ENCODE measurements around the gene COX5A. TPM values are rescaled to one million over a fixed set of nuclear protein-coding genes. Genes with fewer than 3 reads are reported as not detected.

COX5A gene
- total and polyA plus RNA-seq, 7 experiments from 2014 or later, result 44.4 to 242 (median 61.6) TPM

- intact Hi-C loops (cut with micrococcal nuclease), result no loop called here
- Mint-ChIP-seq H3K36me3 (peaks cover 0 to 2% (median 0%) of the 10 kb centered on the region in 5 donors), H3K9me3 (peaks cover 0 to 1% (median 0%) of the 10 kb centered on the region in 11 donors), H3K27ac (no peak overlapping the region), H3K27me3 (peaks cover 25 to 54% (median 27%) of the 10 kb centered on the region in 5 donors), H3K4me1 (peaks cover 12 to 30% (median 23%) of the 10 kb centered on the region in 7 donors), H3K4me3 (no peak overlapping the region)
- ChIA-PET POLR2A (no interaction called here), CTCF (no interaction called here)
- Histone ChIP-seq H3K4me3 (ENCODE audit: low read length) (no peak overlapping the region), H3K27ac (ENCODE audit: low read depth, low read length) (no peak overlapping the region), H3K27me3 (ENCODE audit: control insufficient read depth in 2 of 2, insufficient read depth in 2 of 2, low read length in 2 of 2) (peaks cover 9 to 10% of the 10 kb centered on the region in 2 donors), H3K36me3 (ENCODE audit: control insufficient read depth in 2 of 3, insufficient read depth in 3 of 3, low read length in 3 of 3) (no peaks in the 10 kb centered on the region), H3K9me3 (ENCODE audit: control insufficient read depth in 2 of 3, low read length in 3 of 3) (no peaks in the 10 kb centered on the region), H3K4me1 (ENCODE audit: control insufficient read depth in 2 of 2, insufficient read depth in 2 of 2, low read length in 2 of 2) (peaks cover 11 to 17% of the 10 kb centered on the region in 2 donors)
- DNase-seq (no peak), ATAC-seq (no peak)
Observed at GRCh38 chr15:74960995-74961588, 23.2 kb upstream of the COX5A start.

GRCh38 chr15:74960286-74960685 is 22.4 kb upstream of the COX5A start:
- Mint-ChIP-seq H3K9me3 (peaks cover 0 to 1% (median 0%) of the 10 kb centered on the region in 11 donors), H3K27me3 (peaks cover 25 to 56% (median 27%) of the 10 kb centered on the region in 5 donors), H3K27ac (no peak overlapping the region), H3K36me3 (peaks cover 0 to 2% (median 0%) of the 10 kb centered on the region in 5 donors), H3K4me3 (no peak overlapping the region), H3K4me1 (peaks cover 14 to 35% (median 27%) of the 10 kb centered on the region in 7 donors)
- H3K27me3 ChIP-seq (ENCODE audit: control insufficient read depth in 2 of 2, insufficient read depth in 2 of 2, low read length in 2 of 2), result peaks cover 9 to 10% of the 10 kb centered on the region in 2 donors
- no peaks in the 10 kb centered on the region for H3K36me3 ChIP-seq (ENCODE audit: control insufficient read depth in 2 of 3, insufficient read depth in 3 of 3, low read length in 3 of 3)
- no peak overlapping the region for H3K4me3 ChIP-seq (ENCODE audit: low read length)
- H3K9me3 ChIP-seq (ENCODE audit: control insufficient read depth in 2 of 3, low read length in 3 of 3), result no peaks in the 10 kb centered on the region
- ATAC-seq (no peak), DNase-seq (no peak)
- H3K27ac ChIP-seq (ENCODE audit: low read depth, low read length), result no peak overlapping the region
- ChIA-PET POLR2A (interaction anchor here (1.0 kb wide), 1 partner anchor 344 kb away, joined by 3 read pairs; no protein-coding TSS in a partner anchor), CTCF (interaction anchor here (0.7 kb wide), 1 partner anchor 177 kb away, joined by 3 read pairs; no protein-coding TSS in a partner anchor)
- intact Hi-C loops (cut with micrococcal nuclease), result no loop called here
- H3K4me1 ChIP-seq (ENCODE audit: control insufficient read depth in 2 of 2, insufficient read depth in 2 of 2, low read length in 2 of 2), result peaks cover 17 to 23% of the 10 kb centered on the region in 2 donors

- Mint-ChIP-seq H3K9me3 (peaks cover 0 to 1% (median 0%) of the 10 kb centered on the region in 11 donors), H3K27me3 (peaks cover 25 to 56% (median 27%) of the 10 kb centered on the region in 5 donors), H3K27ac (no peak overlapping the region), H3K36me3 (peaks cover 0 to 2% (median 0%) of the 10 kb centered on the region in 5 donors), H3K4me1 (peaks cover 14 to 40% (median 31%) of the 10 kb centered on the region in 7 donors), H3K4me3 (peak overlapping the region in 5 of 10 donors; percentile 13 to 81 (median 61))
- Histone ChIP-seq H3K27ac (ENCODE audit: low read depth, low read length) (no peak overlapping the region), H3K4me3 (ENCODE audit: low read length) (no peak overlapping the region), H3K27me3 (ENCODE audit: control insufficient read depth in 2 of 2, insufficient read depth in 2 of 2, low read length in 2 of 2) (peaks cover 9 to 10% of the 10 kb centered on the region in 2 donors), H3K4me1 (ENCODE audit: control insufficient read depth in 2 of 2, insufficient read depth in 2 of 2, low read length in 2 of 2) (peaks cover 17 to 23% of the 10 kb centered on the region in 2 donors), H3K9me3 (ENCODE audit: control insufficient read depth in 2 of 3, low read length in 3 of 3) (no peaks in the 10 kb centered on the region), H3K36me3 (ENCODE audit: control insufficient read depth in 2 of 3, insufficient read depth in 3 of 3, low read length in 3 of 3) (no peaks in the 10 kb centered on the region)
- ChIA-PET POLR2A (interaction anchor here (1.0 kb wide), 1 partner anchor 343 kb away, joined by 3 read pairs; no protein-coding TSS in a partner anchor), CTCF (no interaction called here)
- ATAC-seq (no peak), DNase-seq (no peak)
- intact Hi-C loops (cut with micrococcal nuclease), result loop anchor here in 1 of 2 donors (10.0 kb wide), 1 partner anchor 495 kb away; the partner anchor contains the start of gene UBL7
Observed at GRCh38 chr15:74959586-74959939, 21.7 kb upstream of the COX5A start.

GRCh38 chr15:74958908-74959585 is 21.2 kb upstream of the COX5A start:
- H3K36me3 ChIP-seq (ENCODE audit: control insufficient read depth in 2 of 3, insufficient read depth in 3 of 3, low read length in 3 of 3), result no peaks in the 10 kb centered on the region
- Mint-ChIP-seq H3K27me3 (peaks cover 25 to 56% (median 27%) of the 10 kb centered on the region in 5 donors), H3K27ac (no peak overlapping the region), H3K4me1 (peaks cover 14 to 40% (median 31%) of the 10 kb centered on the region in 7 donors), H3K9me3 (peaks cover 0 to 1% (median 0%) of the 10 kb centered on the region in 11 donors), H3K36me3 (peaks cover 0 to 2% (median 0%) of the 10 kb centered on the region in 5 donors), H3K4me3 (peak overlapping the region; percentile 48 to 81 (median 67))
- intact Hi-C loops (cut with micrococcal nuclease), result loop anchor here in 1 of 2 donors (10.0 kb wide), 1 partner anchor 494 kb away; the partner anchor contains the start of gene UBL7
- ATAC-seq, result no peak
- CTCF ChIA-PET, result interaction anchor here (1.0 kb wide), 1 partner anchor 12 kb away, joined by 3 read pairs; no protein-coding TSS in a partner anchor
- DNase-seq, result no peak
- peaks cover 9 to 10% of the 10 kb centered on the region in 2 donors for H3K27me3 ChIP-seq (ENCODE audit: control insufficient read depth in 2 of 2, insufficient read depth in 2 of 2, low read length in 2 of 2)
- POLR2A ChIA-PET, result interaction anchor here (0.8 to 1.0 kb wide), 2 partner anchors 16 to 343 kb away, joined by 3 read pairs; no protein-coding TSS in a partner anchor
- H3K4me3 ChIP-seq (ENCODE audit: low read length), result no peak overlapping the region
- H3K4me1 ChIP-seq (ENCODE audit: control insufficient read depth in 2 of 2, insufficient read depth in 2 of 2, low read length in 2 of 2), result peaks cover 17 to 23% of the 10 kb centered on the region in 2 donors
- H3K9me3 ChIP-seq (ENCODE audit: control insufficient read depth in 2 of 3, low read length in 3 of 3), result no peaks in the 10 kb centered on the region
- H3K27ac ChIP-seq (ENCODE audit: low read depth, low read length), result no peak overlapping the region

GRCh38 chr15:74958320-74958907 is 20.5 kb upstream of the COX5A start:
- peaks cover 9 to 10% of the 10 kb centered on the region in 2 donors for H3K27me3 ChIP-seq (ENCODE audit: control insufficient read depth in 2 of 2, insufficient read depth in 2 of 2, low read length in 2 of 2)
- H3K9me3 Mint-ChIP-seq, result peaks cover 0 to 1% (median 0%) of the 10 kb centered on the region in 11 donors
- no peak for ATAC-seq
- no peak overlapping the region for H3K27ac Mint-ChIP-seq
- H3K4me1 Mint-ChIP-seq, result peaks cover 14 to 40% (median 31%) of the 10 kb centered on the region in 7 donors
- peaks cover 17 to 23% of the 10 kb centered on the region in 2 donors for H3K4me1 ChIP-seq (ENCODE audit: control insufficient read depth in 2 of 2, insufficient read depth in 2 of 2, low read length in 2 of 2)
- H3K9me3 ChIP-seq (ENCODE audit: control insufficient read depth in 2 of 3, low read length in 3 of 3), result no peaks in the 10 kb centered on the region
- no peak for DNase-seq
- ChIA-PET POLR2A (interaction anchor here (0.8 kb wide), 1 partner anchor 15 kb away, joined by 3 read pairs; no protein-coding TSS in a partner anchor), CTCF (interaction anchor here (1.0 kb wide), 1 partner anchor 11 kb away, joined by 3 read pairs; no protein-coding TSS in a partner anchor)
- peaks cover 0 to 2% (median 0%) of the 10 kb centered on the region in 5 donors for H3K36me3 Mint-ChIP-seq
- H3K36me3 ChIP-seq (ENCODE audit: control insufficient read depth in 2 of 3, insufficient read depth in 3 of 3, low read length in 3 of 3), result no peaks in the 10 kb centered on the region
- no peak overlapping the region for H3K4me3 ChIP-seq (ENCODE audit: low read length)
- peaks cover 25 to 56% (median 27%) of the 10 kb centered on the region in 5 donors for H3K27me3 Mint-ChIP-seq
- H3K4me3 Mint-ChIP-seq, result peak overlapping the region; percentile 40 to 83 (median 65)
- intact Hi-C loops (cut with micrococcal nuclease), result loop anchor here in 1 of 2 donors (10.0 kb wide), 1 partner anchor 494 kb away; the partner anchor contains the start of gene UBL7
- H3K27ac ChIP-seq (ENCODE audit: low read depth, low read length), result no peak overlapping the region
